ENCODE data around the gene ARTN.

- TF ChIP-seq EZH2 (IDR thresholded peaks at IDR 0.05; ENCODE audit: low read depth, unreplicated experiment) (no peak), CTCF (conservative IDR thresholded peaks at IDR 0.05; ENCODE audit: low read depth in 2 of 2) (no peak), POLR2AphosphoS5 (IDR thresholded peaks at IDR 0.05; ENCODE audit: low read depth) (no peak)
Measured at GRCh38 chr1:43951021-43951985, 17.7 kb downstream of the ARTN start.

Data from GM23338 (cell line).